ENCODE data around the gene PALLD. TPM values are rescaled to one million over a fixed set of nuclear protein-coding genes. Genes with fewer than 3 reads are reported as not detected.

PALLD gene
- total RNA-seq, 4 donors from 2014 or later, result 58.5 to 164 (median 84.2) TPM

GRCh38 chr4:168863719-168864647, 367.1 kb downstream of the PALLD start:
- ATAC-seq (ENCODE audit: low FRiP score) (no peak), DNase-seq (ENCODE audit: low spot score) (no peak)
- no peak for TF ChIP-seq CTCF (IDR thresholded peaks at IDR 0.05)

- TF ChIP-seq CTCF (IDR thresholded peaks at IDR 0.05), result no peak
- no peak for ATAC-seq (ENCODE audit: low FRiP score)
These were observed 368.1 kb downstream of the PALLD start for GRCh38 chr4:168864821-168865541.

GRCh38 chr4:168865854-168866253, 369.0 kb downstream of the PALLD start:
- ATAC-seq (ENCODE audit: low FRiP score) (no peak), DNase-seq (ENCODE audit: low spot score) (no peak)
- no peak for TF ChIP-seq CTCF (IDR thresholded peaks at IDR 0.05)

More at GRCh38 chr4:168864821-168865541, 368.1 kb downstream of the PALLD start:
- no peak for DNase-seq (ENCODE audit: low spot score)

GRCh38 chr4:168866635-168867034, 369.8 kb downstream of the PALLD start:
- no peak for TF ChIP-seq CTCF (IDR thresholded peaks at IDR 0.05)
- ATAC-seq (ENCODE audit: low FRiP score), result no peak
- no peak for DNase-seq (ENCODE audit: low spot score)

GRCh38 chr4:168867128-168867527, 370.3 kb downstream of the PALLD start:
- ATAC-seq (ENCODE audit: low FRiP score) (no peak), DNase-seq (ENCODE audit: low spot score) (no peak)
- no peak for TF ChIP-seq CTCF (IDR thresholded peaks at IDR 0.05)

- DNase-seq (ENCODE audit: low spot score) (no peak), ATAC-seq (ENCODE audit: low FRiP score) (no peak)
- no peak for TF ChIP-seq CTCF (IDR thresholded peaks at IDR 0.05)
These were observed 371.4 kb downstream of the PALLD start for GRCh38 chr4:168868044-168868781.
